BE2C (cell line): ENCODE measurements around the gene IL1RAP.

Experiments used
- DNase-seq: peaks from one replicate; pipeline ENCODE4 v3.0.0-alpha.2; 2020
- H3K27me3 ChIP-seq: fragments of 250-450 bp; sonication (Bioruptor Pico); 2 replicates; pipeline ENCODE4 v1.5.1; 2020; ENCODE audit warnings: mild to moderate bottlenecking
- H3K36me3 ChIP-seq: fragments of 250-450 bp; sonication (Bioruptor Pico); 2 replicates; pipeline ENCODE4 v1.5.1; 2020; ENCODE audit warnings: mild to moderate bottlenecking
- H3K4me1 ChIP-seq: fragments of 250-450 bp; sonication (Bioruptor Pico); 2 replicates; pipeline ENCODE4 v1.5.1; 2020
- H3K4me3 ChIP-seq: 2 replicates; pipeline ENCODE4 v1.5.1; 2011; ENCODE audit warnings: low read depth, low read length
- H3K9me3 ChIP-seq: fragments of 250-450 bp; sonication (Bioruptor Pico); 2 replicates; pipeline ENCODE4 v1.5.1; 2020
- CTCF ChIP-seq: IDR thresholded peaks from 2 replicates; pipeline ENCODE4 v1.5.1; 2012; ENCODE audit warnings: mild to moderate bottlenecking, low read depth, low read length

IL1RAP gene

GRCh38 chr3:190617185-190617584 lies 103.3 kb downstream of the IL1RAP start:
- no peaks in the 10 kb centered on the region for H3K27me3 ChIP-seq
- H3K9me3 ChIP-seq: no peaks in the 10 kb centered on the region
- H3K36me3 ChIP-seq: no peaks in the 10 kb centered on the region
- TF ChIP-seq CTCF: no peak
- no peaks in the 10 kb centered on the region for H3K4me1 ChIP-seq
- no peak for DNase-seq
- H3K4me3 ChIP-seq: no peak overlapping the region

- TF ChIP-seq CTCF: no peak
- DNase-seq: no peak
- no peaks in the 10 kb centered on the region for H3K27me3 ChIP-seq
- H3K4me3 ChIP-seq: no peak overlapping the region
- H3K4me1 ChIP-seq: no peaks in the 10 kb centered on the region
- H3K36me3 ChIP-seq: no peaks in the 10 kb centered on the region
- no peaks in the 10 kb centered on the region for H3K9me3 ChIP-seq
These were observed 104.6 kb downstream of the IL1RAP start for GRCh38 chr3:190618330-190619030.

GRCh38 chr3:190619353-190619752 lies 105.5 kb downstream of the IL1RAP start:
- Histone ChIP-seq H3K4me3 (no peak overlapping the region), H3K4me1 (no peaks in the 10 kb centered on the region), H3K27me3 (no peaks in the 10 kb centered on the region), H3K36me3 (no peaks in the 10 kb centered on the region), H3K9me3 (no peaks in the 10 kb centered on the region)
- TF ChIP-seq CTCF: no peak
- no peak for DNase-seq

- no peak overlapping the region for H3K4me3 ChIP-seq
These were observed 105.9 kb downstream of the IL1RAP start for GRCh38 chr3:190619761-190620160.

GRCh38 chr3:190620886-190621608 lies 107.2 kb downstream of the IL1RAP start:
- no peak overlapping the region for H3K4me3 ChIP-seq
- no peak for TF ChIP-seq CTCF
- H3K4me1 ChIP-seq: no peaks in the 10 kb centered on the region
- DNase-seq: no peak
- no peaks in the 10 kb centered on the region for H3K36me3 ChIP-seq
- H3K27me3 ChIP-seq: no peaks in the 10 kb centered on the region
- H3K9me3 ChIP-seq: no peaks in the 10 kb centered on the region

More at GRCh38 chr3:190619761-190620160, 105.9 kb downstream of the IL1RAP start:
- no peaks in the 10 kb centered on the region for H3K4me1 ChIP-seq
- no peak for DNase-seq
- TF ChIP-seq CTCF: no peak
- H3K9me3 ChIP-seq: no peaks in the 10 kb centered on the region
- H3K27me3 ChIP-seq: no peaks in the 10 kb centered on the region
- no peaks in the 10 kb centered on the region for H3K36me3 ChIP-seq

- TF ChIP-seq CTCF: no peak
- no peaks in the 10 kb centered on the region for H3K36me3 ChIP-seq
- H3K4me1 ChIP-seq: no peaks in the 10 kb centered on the region
- no peaks in the 10 kb centered on the region for H3K27me3 ChIP-seq
- H3K9me3 ChIP-seq: no peaks in the 10 kb centered on the region
- no peak overlapping the region for H3K4me3 ChIP-seq
- DNase-seq: no peak
These were observed 108.0 kb downstream of the IL1RAP start for GRCh38 chr3:190621927-190622326.
